GM19043 (cell line): ENCODE data around the gene TEX9.

Experiments used
- ATAC-seq: cut with Tn5 transposase; IDR thresholded peaks from one replicate; pipeline ENCODE4 v1.9.1; 2021; ENCODE audit warnings: low read depth; ENCODE audit not compliant: unreplicated experiment

TEX9 gene

DNA sequence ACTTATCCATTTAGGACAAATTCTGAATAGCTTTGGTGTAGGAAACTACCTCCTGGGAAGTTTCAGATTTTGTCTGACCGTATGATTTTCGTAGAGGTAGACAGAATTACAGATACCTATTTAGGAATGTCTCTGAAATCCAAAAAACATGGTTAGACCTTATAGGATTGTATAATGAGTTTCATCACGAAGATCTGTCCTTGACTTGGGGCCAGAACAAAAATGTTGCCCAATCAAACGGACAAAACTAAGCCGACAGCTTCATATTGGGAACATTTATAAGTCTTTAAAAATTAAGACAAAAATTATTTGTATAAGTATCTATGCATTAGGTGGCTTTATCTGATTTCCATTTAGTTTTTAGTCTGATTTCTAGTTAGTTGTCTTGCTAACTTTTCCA lies 67.1 kb downstream of the TEX9 start:
- ATAC-seq = no peak

DNA sequence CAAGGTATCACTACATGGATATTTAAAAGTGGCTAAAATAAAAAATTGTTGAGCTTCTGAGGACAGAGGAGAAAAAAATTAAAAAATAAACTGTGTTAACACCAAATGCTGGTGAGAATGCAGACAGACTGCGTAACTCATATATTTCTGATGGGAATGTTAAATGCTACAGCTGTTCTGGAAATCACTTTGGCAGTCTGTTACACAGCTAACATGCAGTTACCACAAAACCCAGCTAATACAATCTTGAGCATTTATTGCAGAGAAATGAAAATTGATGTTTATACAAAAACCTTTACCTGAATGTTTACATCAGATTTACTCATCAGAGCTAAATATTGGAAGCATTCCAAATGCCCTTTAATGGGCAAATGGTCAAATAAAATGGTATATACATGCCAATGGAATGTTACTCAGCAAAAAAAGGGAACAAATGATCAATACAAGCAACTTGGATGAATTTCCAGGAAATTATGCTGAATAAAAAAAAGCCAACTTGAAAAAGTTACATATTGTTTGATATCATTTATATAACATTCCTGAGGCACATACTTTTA lies 75.1 kb downstream of the TEX9 start:
- ATAC-seq = no peak

DNA sequence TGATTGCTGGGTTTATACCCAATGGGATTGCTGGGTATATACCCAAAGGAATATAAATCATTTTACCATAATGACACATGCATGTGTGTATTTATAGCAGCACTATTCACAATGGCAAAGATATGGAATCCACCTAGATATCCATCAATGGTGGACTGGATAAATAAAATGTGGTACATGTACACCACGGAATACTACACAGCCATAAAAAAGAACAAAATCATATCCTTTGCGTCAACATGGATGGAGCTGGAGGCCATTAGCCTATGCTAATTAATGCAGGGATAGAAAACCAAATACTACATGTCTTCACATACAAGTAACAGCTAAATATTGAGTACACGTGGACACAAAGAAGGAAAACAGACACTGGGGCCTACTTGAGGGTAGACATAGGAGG lies 77.1 kb downstream of the TEX9 start:
- ATAC-seq = no peak

DNA sequence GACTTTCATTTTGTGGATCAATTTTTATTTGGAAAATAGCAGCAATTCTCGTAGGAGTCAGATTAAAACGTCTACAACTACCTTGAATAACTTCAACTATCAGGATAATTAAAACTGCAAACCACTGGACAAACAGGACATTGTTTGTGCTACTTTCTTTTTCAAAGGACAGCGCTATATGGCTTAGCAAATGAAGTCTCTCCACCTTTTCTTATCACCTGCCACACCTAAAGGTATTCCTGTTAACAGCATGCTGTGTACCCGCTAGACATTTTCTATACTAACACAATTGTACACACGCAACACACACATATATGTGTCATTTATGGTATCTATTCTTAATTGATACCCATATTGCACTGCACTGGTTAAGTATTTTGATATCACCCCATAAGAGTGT lies 80.5 kb downstream of the TEX9 start:
- no peak for ATAC-seq

DNA sequence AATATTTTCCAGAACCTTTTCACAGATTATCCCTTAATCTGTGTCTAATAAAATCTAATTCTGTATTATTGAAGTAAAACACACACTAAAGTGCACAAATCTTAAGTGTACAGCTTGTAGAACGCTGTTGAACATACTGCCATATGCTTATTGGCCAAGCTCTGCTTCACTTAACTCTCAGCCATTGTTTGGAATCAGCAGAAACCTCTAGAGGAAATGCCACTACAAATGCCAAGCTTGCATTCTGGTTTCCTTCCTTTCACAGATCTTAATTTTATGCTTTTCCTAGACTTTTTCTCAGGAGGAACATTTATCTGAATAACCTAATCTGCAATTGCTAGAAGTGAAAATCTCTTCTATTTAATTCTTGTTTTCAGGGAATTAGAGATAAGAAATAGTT lies 89.6 kb downstream of the TEX9 start:
- ATAC-seq = no peak

DNA sequence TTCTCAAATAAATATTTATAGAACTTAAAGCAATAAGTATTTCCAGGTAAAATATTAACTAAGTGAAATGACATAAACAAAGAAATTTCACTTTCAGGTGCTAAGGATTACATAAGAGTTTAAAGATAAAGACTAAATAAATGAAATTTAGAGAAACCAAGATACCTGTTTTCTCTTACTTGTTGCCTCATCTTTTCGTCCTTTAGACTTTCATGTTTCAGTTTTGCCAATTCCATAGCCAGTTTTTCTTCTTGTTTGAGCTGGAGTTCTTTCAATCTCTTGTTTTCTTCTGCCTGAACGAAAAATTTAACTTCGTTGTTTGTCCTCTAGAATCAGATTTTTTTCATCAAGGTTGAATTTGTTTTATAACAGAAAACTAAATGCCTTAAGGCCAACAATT lies 91.0 kb downstream of the TEX9 start:
- no peak for ATAC-seq

DNA sequence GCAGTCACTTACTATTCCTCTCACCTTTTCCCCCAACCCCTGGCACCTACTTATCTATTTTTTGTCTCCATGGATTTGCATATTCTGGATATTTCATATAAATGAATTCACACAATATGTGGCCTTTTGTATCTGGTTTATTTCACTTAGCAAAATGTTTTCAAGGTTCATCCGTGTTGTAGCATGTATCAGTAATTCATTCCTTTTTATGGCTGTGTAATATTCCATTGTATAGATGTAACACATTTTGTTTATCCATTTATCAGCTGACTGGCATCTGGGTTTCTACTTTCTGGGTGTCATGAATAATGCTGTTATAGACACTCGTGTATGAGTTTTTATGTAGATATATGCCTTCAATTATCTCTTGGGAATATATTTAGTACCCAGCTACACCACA lies 93.9 kb downstream of the TEX9 start:
- no peak for ATAC-seq

DNA sequence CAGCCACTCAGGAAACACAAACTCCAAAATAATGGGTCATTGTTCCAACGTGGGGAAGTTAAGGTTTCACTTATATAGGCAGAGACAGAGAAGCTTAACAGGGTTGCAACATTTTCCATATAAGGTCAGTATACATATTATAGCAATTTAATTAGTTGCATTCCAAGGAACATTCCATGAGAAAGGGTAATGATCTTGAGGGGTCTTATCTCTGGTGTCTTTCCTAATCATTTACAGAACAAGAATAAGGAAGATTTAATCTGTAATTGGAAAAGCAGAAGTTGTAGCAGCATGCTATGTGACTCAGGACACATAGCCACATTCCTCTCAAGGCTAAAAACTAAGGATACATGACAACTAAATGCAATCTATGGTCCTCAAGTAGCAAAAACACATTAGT lies 94.8 kb downstream of the TEX9 start:
- ATAC-seq = no peak

DNA sequence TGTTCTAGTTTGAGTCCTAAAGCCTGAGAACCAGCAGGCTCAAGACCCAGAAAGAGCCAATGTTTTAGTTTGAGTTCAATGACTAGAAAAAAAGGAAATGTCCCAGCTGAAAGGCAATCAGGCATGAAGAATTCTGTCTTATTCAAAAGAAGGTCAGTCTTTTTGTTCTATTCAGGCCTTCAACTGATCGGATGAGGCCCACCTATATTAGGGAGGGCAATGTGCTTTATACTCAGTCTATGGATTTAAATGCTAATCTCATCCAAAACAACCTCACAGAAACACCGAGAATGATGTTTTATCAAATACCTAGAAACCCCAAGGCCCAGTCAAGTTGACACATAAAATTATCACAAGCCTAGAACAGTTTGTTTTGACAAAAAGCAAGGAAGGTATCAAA lies 95.7 kb downstream of the TEX9 start:
- ATAC-seq = no peak

DNA sequence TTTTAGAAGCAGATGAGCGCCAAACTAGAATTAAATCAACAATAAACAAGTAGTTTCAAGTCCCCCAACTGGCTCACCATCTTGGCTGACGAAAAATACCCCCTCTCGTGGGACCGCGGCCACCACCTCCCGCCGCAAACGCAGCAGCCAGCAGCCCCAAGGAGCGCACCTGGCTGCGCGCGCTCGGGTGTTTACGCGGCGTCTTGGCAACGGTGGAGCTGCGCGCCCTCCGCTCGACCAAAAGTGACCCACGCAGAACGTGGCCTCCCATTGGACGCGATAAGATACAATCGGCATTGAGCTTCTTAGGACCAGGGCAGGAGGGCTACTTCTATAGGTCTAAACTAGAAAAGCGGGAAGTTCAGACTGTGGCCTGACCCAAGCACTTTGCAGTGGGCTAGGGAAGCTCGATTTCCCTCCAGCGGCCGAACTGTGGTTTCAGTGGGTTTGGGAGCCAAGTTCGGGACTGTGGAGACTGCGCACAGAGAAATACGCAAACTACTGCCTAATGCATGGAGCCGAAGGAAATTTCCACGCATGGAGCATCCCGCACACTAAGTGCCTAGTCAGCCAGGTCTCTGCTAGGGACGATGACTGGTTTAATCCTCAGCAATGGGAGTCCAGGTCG lies 99.8 kb downstream of the TEX9 start, which contains the start of gene MNS1:
TSS of gene MNS1 (minus strand) at position 245 of the 628 bp plus-strand sequence. CDS start at position 80, 165 bp downstream.
- ATAC-seq = peak; percentile 99

DNA sequence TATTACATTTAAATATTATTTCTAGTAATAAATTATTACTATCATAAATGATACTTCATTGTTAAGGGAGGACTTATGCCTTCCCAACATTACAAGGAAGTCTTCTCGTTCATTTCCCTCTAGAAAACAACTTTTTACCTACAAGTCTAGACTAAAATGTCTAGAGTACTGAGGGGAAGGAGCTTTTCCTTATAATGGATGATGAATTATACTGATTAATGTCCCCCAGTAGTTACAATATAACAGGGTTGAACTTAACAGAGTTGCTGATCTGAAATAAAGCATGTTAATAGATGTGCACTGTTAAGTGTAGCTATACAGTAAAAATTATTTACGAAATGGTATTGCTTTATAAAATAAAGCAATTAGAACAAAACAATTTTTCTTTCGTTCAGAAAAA lies 102.4 kb downstream of the TEX9 start:
- ATAC-seq = no peak

DNA sequence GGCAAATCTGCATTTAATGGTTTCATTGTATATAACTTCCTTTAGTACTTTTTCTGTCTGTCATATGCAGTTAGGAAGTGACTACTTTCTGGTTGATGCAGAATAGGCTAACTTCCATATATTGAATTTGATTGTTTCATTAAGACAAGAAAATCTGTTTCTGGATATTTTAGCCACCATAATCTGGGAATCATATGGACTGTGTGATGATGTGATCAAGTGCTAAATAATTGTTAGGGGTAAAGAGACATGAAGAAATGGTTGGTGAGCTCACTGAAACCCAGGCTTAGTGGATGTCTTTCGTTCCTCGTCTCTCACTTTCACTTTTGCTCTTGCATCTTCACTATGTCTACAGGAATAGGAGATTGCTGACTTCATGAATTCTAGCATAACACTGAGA lies 103.2 kb downstream of the TEX9 start:
- ATAC-seq = peak; percentile 37

DNA sequence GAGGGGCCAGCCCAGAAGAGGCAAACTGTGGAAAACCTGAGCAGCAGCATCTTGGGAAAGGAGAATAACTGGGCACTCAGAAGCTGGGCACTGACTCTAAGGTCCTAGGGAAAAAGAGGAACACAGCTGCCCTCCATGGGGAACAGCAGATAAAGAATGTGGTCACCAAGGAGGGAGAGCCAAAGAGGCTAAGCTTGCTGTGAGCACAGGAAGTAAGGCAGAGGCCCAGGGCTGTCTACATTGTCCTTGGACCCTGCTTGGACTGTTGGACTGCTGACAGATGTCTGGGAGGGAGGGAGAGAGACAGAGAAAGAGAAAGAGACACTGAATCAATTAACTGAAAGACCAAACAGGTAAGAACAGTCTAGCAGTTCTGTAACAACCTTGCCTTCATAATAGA lies 104.3 kb downstream of the TEX9 start:
- ATAC-seq = no peak

DNA sequence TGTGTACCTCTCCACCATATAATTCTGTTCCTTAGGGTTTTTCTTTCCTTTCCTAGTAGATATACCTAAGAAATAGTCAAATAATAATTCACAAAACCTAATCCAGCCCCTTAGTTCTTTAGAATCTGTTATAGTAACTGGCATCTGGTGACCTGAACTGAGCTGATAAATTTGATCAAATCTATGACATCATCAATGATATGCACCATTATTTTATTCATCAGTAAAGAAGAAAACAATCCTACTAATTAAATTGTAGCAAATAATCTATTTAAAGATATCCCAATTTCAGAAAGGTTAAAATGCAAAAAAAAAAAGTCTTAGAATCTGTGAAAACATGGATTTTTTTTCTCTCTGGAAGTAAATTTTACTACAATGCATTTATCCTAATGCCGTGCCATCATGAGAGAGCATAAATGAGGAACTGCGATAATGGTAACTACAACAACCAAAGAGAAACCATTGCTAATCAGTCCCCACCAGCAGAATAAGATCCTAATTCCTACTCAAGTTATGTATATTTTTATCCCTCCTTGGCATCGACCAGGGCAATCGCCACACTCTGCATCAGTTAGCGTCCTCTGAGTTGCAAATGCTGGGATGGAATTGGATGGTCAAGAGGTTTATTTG lies 106.3 kb downstream of the TEX9 start:
- no peak for ATAC-seq

DNA sequence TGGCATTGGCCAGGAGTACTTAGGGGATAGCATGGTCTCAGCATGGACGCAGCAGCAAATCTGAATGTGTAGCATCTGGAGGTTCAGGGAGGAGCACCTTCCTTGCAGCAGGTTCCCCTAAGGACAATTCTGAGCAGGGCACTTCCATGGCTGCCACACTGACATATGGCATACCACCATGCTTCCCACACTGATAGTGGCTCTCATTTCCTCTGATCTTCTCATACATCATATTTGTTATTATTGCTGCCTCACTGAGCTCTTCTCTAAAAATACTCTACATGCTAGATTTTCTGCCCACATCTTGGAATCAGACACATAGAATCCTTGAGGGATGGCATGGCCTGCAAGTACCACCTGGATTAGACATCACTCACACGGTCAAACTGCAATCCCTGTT lies 107.1 kb downstream of the TEX9 start:
- no peak for ATAC-seq

DNA sequence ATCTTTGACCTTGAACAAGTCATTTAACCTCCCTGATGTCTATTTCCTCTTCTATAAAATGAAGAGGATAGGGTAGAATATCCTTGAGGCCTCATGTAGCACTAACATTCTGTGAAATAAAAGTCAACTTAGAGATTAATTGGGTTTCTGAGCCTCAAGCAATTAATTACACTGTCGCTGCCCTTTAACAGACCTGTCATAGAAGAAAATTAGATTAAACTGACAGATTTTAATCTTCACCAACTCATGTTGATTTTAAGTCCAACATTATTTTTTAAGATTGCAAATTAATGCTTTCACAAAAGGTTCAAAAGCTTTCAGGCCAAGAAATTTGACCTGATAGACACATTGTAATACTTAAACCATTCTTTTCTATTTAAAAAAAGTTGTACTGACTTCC lies 107.8 kb downstream of the TEX9 start:
- no peak for ATAC-seq

DNA sequence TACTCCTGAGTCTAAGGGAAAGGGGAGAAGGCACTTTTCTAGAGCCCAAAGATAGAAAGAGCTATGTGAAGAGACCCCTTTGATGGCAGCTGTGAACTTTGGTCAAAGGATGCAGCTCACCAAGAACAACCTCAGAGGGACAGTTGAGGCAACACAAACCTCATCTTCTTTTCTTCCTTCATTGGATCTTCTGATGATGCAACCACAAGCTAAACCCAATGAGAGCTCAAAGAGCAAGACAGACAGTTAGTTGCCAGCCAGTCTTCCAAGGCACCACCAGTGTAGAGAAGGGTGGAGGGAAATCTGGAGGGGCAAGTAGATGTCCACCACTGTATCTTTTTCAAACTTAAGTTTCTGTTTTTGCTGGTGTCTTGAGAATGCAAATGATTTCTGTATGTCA lies 110.1 kb downstream of the TEX9 start:
- no peak for ATAC-seq
